GM19328 (cell line): Measurements from ENCODE around the gene STK25.

ENCODE experiments used
- ATAC-seq: cut with Tn5 transposase; IDR thresholded peaks from one replicate; pipeline ENCODE4 v1.9.1; 2021; ENCODE audit warnings: mild to moderate bottlenecking, moderate library complexity; ENCODE audit not compliant: unreplicated experiment

STK25 gene

DNA sequence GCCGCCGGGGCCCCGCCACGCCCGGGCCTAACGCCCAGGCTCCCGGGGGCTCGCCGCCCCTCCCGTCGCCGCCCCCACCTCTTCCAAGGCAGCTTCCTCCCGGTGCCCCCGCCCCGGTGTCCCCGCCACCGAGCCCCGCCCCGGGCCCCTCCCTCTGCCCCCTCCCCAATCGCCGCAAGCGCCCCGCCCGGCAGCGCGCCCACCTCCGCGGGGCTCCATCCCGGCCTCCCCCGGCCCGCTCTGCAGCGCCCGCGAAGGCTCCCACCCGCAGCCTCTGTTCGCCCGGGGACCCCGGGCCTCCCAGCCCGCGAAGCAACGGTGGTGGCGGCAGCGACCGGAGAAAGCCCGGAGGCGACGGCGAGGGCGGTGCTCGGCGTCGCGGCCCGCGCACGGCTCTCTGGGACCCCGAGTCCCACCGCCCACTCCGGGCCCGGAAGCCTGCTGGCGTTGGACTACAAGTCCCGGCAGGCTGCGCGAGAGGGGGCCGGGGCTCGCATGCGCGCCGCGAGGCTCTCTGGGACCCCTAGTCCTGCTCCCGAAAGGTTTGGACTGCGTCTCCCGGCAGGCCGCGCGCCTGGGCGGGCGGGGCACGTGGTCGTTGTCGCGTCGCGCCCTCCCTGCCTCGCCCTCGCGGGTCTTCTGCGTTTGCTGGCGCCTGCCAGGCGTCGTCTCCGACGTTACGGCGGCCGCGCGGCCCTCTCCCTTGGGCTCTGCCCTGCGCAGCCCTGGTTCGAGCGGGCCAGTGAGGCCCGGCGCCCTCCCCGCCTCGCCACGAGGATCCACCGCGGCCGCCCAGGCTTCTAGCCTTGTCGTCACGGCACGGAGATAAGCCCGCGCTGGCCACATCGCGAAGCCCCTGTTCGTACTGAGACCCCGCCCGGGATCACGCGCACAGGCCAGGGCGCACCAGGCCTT, at the start of gene STK25:
Gene STK25, minus strand, starts transcription at position 345 of the 915 bp plus-strand sequence. CDS start 549 bp downstream, outside the sequence.
- ATAC-seq = peak; percentile 92

DNA sequence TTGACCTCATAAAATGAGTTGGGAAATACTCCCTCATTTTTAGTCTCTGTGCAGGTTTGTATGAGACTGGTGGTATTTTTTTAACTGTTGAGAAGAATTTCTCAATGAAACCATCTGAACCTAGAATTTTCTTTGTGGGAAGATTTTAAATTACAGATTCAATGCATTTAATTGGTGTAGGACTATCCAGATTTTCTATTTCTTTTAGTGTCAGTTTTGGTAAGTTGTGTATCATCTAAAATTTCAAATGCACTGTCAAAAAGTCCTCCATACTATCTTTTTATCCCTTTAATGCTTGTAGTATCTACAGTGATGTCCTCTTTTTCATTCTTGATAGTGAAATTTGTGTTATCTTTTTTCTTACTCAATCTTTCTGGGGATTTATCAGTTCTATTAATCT, 48.4 kb upstream of the STK25 start:
- no peak for ATAC-seq

DNA sequence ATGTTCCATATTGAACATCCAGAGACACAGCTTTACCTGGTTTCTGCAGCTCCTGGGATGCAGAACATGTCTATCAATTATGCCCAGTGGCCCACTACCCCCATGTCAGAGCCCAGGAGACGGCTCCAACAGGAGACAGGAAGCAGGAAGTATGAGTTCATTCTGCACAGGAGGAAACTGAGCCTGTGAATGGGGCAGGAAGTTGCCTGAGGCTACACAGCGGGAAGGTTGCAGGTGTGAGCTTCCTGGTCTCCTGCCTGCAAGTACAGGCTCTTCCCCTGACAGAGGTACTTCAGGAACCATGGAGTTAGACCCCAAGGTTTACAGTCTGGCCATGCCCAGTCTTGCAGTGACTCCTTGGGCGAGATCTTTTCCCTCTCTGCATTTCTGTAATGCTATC, 47.3 kb upstream of the STK25 start:
- no peak for ATAC-seq

DNA sequence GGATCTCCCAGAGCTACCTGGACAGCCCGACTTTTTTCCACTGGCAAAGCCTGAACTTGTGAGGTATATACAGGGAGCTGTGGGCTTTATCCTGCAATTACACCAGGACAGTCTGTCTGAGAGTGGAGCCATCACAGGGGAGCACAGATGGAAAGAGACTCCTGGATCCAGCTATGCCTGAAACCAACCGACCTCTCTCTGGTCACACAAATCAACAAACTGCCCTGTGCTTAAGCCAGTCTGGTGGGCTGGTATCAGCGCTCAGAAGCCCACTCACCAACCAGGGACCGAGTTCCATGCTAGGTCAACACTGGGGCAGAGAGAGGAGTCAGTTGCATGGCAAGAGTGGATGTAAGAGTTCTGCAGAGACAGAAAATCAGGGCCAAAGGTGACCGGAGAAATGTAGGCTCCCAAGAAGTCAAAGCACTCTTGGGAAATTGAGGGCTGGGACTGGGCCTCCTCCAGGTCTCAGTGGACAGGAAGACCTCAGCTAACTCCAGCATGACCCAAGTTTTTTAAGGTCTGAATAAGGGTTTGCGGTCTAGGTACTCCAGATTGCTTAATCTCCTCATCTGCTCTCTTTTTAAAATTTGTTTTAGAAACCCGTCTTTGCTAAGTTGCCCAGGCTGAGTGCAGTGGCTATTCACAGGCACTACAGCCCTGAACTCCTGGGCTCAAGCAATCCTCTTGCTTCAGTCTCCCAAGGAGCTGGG, 46.4 kb upstream of the STK25 start:
- no peak for ATAC-seq

DNA sequence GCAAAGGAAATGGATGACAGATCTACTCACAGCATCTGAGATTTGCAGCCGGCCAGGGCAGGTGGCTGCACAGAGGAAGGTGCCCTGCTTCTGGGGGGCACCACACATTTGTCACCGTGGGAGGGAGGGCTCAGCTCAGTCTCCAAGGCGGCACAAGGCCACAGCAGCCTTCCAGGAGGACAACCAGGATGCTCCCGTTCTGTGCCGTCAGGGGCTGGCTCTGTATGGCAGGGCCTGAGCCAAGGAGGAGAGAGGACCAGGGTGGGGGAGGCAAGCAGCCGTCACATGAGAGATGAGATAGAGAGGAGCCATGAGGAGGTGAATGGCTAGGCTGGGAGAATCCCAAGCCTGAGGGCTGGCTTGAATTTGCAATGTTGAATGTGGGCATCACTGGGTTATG, 45.6 kb upstream of the STK25 start:
- ATAC-seq = no peak

DNA sequence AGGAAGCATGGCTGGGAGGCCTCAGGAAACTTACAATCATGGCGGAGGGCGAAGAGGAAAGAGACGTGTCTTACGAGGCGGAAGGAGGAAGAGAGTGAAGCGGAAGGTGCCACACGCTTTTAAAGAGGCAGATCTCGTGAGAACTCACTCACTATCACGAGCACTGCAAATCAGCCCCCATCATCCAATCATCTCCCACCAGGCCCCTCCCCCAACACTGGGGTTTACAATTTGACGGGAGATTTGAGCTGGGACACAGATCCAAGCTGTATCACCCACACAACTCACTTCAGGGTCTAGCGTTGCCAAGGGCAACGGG, 45.1 kb upstream of the STK25 start:
- no peak for ATAC-seq

DNA sequence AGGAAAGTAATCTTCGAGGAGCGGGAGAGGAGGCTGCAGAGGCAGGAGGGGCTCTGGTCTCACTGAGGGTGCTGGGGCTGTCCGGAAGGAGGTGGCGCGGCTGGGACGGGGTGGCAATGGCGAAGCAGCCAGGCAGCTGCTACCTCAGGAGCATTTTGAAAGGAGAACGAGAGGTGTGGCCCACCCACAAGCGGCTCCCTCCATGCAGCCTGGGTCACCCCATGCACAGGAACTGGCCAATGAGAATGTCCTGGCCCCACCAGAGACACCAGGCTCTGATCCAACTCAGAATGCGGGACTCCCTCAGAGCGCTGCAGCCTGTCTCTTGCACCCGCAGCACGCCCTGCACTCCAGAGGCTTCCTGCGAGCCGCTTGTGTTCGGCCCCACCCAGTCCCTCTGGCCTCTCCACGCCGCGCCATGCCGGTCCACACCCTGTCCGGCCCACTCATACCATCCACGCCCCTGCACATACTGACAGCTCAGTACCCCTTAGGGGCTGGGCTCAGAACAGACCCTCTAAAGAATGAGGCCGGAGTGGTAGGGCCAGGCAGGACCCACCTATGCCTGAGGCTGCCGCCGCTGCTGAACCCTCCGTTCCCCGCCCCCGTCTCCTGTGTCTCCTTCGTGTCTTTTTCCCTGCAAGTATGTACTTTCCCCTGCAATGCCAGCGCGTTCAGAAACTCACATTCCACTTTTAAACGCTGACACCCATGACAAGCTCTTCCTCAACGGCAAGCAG, 43.8 kb upstream of the STK25 start:
- ATAC-seq = no peak

DNA sequence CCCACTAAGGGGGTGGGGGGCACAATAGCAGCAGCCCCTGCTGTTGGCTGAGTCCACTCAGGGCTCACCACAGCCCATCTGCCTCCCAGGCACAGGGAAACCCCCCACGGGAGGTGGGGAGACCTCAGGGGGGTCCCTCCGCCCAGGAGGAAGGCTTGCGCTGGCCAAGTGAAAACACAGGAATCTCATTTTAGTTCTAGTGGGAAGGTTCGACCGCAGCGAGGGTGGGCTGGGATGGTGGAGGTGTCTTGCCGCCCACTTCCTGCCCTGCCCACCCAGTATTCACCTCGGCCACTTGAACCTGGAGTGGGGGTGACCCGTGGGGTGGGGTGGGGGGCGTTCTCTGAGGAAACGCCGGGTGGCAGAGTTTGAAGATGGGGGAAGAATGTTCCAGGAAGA, 43.2 kb upstream of the STK25 start:
- ATAC-seq = no peak

DNA sequence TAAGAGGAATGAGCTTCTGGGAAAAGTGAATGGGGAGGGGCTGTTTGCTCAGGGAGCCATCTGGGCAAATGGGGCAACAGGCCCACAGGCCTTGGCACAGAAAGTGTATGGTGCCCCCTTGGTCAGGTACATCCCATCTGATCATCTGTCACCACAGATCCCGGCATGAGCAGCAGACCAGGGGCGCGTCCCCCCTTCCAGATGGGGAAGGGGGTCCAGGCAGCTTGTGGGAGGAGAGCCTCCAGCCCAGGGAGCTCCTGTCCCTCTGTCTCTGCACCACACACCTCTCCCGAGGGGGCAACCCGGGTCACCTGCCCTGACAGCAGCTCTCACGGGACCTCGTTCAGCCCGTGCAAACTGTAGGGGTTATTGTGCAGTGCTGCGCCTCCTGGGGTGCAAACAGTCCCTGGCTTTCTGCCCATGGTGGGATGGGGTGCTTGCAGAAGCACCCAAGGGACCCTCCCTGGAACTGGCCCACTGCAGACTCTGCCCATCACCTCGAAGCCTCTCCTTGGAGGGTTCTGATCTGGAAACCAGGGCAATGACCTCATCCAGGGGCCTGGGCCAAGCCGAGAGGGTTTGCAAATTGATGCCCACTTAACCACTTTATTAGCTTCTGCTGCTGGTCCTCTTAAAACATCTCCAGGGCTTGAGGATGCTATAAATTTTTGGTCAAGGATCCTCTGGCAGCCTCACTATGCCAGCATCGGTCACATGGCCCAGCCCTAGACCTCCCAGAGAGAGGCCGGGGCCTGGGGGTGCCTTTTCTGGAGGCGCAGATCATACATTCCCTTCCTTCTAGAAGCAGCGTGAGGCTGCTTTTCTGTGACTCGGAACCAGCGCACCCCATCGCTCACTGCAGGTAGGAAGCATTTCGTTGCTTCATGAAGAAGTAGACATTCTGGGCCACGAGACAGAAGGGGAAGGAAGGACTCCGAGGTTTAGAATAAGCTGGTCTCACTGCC, 42.5 kb upstream of the STK25 start:
- ATAC-seq = no peak

DNA sequence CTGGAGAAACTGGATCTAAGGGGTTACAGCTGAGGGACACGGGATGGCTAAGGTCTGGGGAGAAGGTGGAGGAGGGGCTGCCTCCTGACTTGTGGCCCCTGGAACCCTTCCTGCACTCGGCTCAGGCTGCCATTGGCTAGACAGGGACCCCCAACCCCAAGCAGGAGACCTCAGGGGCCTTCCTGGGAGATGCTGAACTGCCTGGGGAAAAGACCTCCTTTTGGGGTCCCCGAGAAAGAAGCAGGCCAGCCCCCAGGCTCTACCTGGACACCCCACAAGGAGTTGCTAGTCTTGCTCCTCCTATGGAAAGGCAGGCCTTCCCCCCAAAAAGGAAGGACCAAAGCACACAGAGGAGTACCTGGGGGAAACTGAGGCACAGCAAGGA, 40.1 kb upstream of the STK25 start:
- no peak for ATAC-seq

DNA sequence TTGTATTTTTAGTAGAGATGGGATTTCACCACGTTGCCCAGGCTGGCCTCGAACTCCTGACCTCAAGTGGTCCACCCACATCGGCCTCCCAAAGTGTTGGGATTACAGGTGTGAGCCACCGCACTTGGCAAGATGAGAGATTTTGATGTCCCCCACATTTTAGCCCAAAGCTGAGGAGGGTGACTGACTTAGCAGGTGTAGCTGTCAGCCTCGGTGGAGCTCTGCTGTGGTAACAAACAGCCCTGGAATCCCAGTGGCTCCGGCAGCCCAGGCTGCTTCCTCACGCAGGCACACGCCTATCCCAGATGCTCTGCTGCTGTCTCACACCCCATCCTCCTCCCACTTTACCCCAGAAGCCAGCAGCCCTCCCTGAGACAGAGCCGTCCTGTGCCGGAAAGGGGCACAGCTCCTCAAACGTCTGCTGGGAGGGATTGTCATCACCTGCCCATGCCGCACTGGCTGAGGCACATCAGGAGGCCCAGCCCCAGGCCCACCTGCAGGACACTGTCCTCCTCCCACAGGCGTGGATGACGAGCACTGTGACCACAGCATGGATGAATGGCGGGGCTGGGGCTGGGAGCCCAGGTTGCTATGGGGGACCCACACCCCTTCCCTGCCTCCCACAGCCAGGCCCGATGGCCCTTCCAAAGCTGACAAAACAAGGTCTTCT, 39.5 kb upstream of the STK25 start:
- no peak for ATAC-seq

DNA sequence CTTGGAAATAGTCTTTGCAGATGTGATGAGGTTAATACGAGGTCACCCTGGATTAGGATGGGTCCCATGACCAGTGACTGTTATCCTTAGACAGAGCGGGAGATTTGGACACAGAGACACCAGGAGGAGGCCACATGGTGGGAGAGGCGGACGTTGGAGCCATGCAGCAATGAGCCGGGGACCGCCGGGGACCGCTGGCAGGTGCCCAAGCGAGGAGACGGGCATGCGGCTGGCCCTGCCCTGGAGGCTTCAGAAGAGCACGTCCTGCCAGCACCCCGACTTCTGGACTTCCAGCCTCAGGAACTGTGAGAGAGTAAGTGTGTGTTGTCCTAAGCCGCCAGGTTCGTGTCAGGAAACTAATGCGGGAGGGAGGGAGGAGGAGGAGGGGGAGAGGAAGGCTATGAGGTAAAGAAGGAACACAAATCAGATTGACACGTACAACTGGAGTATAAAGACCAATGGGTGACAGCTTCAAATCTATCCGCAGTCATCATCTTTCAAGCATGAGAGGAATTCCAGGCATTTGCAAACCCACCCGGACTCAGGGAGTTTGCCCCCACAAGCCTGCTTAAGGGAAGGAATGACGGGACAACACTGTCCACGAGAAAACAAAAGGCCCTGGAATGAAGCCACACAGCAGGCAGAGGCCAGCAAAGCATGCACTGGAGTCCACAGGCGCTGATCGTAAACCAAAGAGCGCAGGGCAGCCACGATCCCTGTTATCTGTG, 38.6 kb upstream of the STK25 start:
- no peak for ATAC-seq

DNA sequence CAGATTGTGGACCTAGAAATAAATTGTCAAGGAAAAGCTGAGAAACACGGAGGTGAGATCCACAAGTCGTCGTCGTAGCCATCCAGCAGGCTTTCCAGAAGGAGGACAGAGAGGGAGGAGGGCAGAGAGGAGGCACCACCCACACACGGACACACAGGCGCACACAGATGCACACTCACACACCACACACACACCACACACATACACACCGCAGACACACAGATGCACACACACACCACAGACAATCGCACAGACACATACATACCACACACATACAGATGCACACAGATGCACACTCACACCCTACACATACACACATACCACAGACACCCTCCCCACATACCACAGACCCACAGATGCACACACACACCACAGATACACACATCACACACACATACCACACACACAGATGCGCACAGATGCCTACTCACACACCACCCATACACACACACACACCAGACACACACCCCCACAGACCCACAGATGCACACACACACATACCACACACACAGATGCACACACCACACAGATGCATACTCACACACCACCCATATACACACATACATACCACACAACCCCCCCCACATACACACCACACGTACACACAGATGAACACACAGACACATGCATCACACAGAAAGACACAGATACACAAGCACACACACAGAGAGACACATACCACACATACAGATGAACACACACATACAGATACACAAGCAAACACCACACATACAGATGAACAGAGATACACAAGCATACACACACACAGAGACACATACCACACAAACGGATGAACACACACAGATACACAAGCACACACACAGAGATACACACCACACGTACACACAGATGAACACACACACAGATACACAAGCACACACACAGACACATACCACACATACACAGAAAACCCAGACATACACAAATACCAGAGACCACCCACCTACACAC, 37.4 kb upstream of the STK25 start:
- ATAC-seq = no peak

DNA sequence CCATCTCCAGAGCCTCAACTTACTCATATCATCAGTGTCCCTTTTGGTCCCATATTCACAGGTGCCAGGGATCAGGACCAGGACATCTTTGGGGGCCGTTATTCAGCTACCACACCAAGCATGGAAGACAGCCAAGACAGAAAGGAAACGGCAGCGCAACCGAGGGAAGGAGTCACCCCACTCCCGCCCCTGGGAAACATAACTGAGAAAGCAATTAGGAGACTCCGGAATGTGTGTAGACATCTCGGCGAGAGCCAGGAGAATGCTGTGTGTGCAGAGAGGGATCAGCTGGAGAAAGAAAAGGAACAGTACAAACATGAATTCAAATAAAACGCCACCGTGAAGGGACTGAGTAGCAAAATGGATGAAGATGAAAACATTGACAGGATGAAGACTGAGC, 36.7 kb upstream of the STK25 start:
- no peak for ATAC-seq

DNA sequence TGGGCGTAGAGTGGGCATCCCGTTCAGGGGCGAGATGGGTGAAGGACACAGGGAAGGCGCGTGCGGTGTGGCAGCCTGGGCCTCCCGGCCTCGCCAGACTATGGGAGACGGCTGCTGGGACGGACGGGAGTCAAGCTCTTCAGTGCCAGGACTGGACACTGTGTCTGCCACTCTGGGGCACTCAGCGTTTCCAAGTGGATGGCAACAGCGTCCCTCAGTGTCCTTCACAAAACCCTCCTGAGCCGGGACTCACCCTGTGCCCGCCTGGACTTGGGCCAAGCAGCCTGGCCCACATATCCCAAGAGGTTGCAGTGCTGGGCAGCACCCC, 33.9 kb upstream of the STK25 start:
- no peak for ATAC-seq

DNA sequence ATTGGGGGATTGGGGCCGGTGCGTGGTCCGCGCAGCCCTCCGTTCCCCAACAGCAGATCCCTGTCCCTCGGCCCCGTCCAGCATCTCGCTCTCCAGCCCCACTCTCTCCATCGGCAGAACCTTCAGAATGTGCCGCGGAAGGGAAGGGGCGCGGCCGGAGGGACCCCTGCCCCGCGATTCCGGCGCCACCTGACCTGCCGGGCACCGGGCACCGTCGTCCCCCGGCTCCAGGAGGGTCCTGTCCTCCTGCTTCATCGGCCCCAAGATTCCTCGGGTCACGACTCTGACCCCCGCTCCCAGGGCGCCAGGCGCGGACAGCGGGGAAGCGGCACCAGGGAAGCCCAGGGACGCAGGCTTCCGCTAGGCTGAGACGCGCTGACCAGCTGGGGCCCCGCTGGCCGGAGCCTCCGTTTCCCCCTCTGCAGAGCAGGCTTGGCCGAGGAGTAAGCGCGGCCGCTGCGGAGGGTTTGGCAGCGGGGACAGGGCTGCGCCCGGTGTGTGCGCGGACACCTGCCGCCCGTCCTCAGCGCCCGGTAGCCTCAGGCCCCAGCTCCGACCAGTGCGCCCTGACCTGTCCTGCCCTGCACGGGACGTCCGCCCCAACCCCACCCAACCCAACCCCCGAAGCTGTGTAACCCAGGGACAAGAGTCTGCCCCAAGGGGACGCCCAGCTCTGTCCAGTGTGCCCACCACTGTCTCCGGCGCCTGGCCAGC, 33.3 kb upstream of the STK25 start:
- no peak for ATAC-seq

DNA sequence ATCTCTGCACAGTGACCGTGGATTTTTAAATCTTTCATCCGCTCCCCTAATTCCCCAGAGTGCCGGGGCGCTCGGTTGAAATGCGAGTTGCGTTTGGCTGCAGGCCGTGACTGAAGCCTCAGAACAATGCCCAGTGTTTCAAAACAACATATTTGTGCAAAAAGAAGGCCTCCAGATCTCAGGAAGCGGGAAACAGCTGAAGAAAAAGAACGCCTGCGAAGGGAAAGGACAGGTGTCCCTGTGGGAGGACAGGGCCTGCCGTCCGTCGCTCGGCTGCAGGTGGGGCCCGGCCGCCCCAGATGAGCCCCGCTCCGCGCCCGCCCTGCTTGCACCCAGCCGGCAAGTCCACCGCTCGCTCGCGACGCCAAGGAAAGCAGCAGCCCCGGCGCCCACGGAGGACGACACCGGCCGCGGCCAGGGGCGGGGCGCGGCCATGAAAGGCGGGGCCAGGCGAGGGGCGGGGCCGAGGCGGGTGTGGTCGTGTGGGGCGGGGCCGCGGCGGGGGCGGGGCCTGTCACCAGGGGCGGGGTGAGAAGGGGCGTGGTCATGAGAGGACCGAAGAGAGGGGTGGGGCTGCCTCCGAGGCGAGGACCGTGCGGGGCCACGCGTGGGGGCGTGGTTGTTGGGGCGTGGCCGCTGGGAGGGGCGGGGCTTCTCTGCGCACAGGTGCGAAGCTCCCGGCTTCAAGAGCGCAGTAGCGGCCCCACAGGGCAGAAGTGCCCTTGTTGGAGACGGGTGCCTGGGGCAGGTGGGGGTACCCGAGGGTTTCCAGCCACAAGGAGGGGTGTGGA, 32.6 kb upstream of the STK25 start:
- ATAC-seq = no peak
